ENCODE results near the gene VCL. TPM values are rescaled to one million over a fixed set of nuclear protein-coding genes. Genes with fewer than 3 reads are reported as not detected.

The VCL gene
- polyA plus RNA-seq, 2 donors: 25.0 to 41.4 TPM

DNA sequence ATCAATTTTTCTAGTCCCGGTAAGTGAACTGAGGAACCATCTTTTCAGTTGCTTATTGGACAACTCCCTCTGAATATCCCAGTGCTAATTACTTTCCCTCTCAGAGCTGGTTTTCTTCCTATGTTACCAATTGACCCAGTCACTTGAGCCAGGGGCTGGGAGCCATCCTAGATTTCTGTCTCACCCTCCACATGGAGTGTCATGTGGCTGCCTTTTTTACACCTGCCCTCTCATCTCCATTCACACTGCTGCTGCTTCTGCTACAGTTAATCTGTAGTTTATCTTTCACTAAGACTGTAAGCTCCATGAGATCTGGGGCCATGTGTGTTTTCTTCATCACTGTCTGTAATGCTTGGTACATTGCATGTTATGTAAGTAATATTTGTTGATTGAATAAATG is 35.8 kb downstream of the VCL start:
- H3K9me3 ChIP-seq (ENCODE audit: control insufficient read depth in 2 of 2, insufficient read depth in 1 of 2, low read depth in 1 of 2, low read length in 1 of 2): no peaks in the 10 kb centered on the region
- H3K4me1 ChIP-seq (ENCODE audit: control insufficient read depth in 2 of 2, insufficient read depth in 2 of 2, low read length in 1 of 2): no peaks in the 10 kb centered on the region
- no peak overlapping the region for H3K27ac ChIP-seq (ENCODE audit: low read depth in 2 of 2, low read length in 1 of 2)
- no peaks in the 10 kb centered on the region for H3K36me3 ChIP-seq (ENCODE audit: control insufficient read depth in 2 of 2, insufficient read depth in 2 of 2, low read length in 1 of 2)
- WGBS, 2 donors: 96 to 97% methylated on average over 1 of the region's 1 CpG
- no peaks in the 10 kb centered on the region for H3K27me3 ChIP-seq (ENCODE audit: control insufficient read depth in 1 of 2, insufficient read depth in 2 of 2, low read length in 2 of 2)
- H3K4me3 ChIP-seq (ENCODE audit: low read depth in 1 of 2, low read length in 2 of 2): no peak overlapping the region

GRCh38 chr10:74034301-74034700 is 36.4 kb downstream of the VCL start:
- WGBS, 2 donors: 65 to 69% methylated on average over 2 of the region's 2 CpGs
- Histone ChIP-seq H3K27ac (ENCODE audit: low read depth in 2 of 2, low read length in 1 of 2) (peak overlapping the region in 1 of 2 donors; percentile 10), H3K4me1 (ENCODE audit: control insufficient read depth in 2 of 2, insufficient read depth in 2 of 2, low read length in 1 of 2) (no peaks in the 10 kb centered on the region)

DNA sequence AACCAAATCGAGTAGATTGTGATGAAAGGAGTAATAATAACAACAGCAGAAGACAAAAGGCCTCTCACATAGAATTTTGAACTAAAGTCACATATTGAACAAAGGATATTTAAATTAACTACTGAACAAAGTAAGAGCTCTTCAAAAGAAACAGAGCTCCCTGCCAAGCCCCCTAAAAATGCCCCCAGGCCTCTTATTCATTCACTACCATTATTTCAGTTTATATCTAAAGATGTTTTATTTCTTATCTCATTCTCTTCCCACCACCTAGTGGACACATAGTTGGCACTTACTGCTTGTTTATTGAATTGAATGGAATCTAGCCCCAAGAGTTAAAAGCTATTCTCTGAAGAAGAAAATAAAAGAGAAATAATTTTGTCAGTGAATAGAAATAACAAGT is 37.4 kb downstream of the VCL start:
- H3K4me1 ChIP-seq (ENCODE audit: control insufficient read depth in 2 of 2, insufficient read depth in 2 of 2, low read length in 1 of 2): no peaks in the 10 kb centered on the region
- no peak overlapping the region for H3K4me3 ChIP-seq (ENCODE audit: low read depth in 1 of 2, low read length in 2 of 2)
- no peaks in the 10 kb centered on the region for H3K9me3 ChIP-seq (ENCODE audit: control insufficient read depth in 2 of 2, insufficient read depth in 1 of 2, low read depth in 1 of 2, low read length in 1 of 2)
- WGBS, 2 donors: 10 to 16% methylated on average over 1 of the region's 1 CpG
- H3K27ac ChIP-seq (ENCODE audit: low read depth in 2 of 2, low read length in 1 of 2): no peak overlapping the region
- no peaks in the 10 kb centered on the region for H3K36me3 ChIP-seq (ENCODE audit: control insufficient read depth in 2 of 2, insufficient read depth in 2 of 2, low read length in 1 of 2)
- H3K27me3 ChIP-seq (ENCODE audit: control insufficient read depth in 1 of 2, insufficient read depth in 2 of 2, low read length in 2 of 2): no peaks in the 10 kb centered on the region

More at GRCh38 chr10:74034301-74034700, 36.4 kb downstream of the VCL start:
- Histone ChIP-seq H3K9me3 (ENCODE audit: control insufficient read depth in 2 of 2, insufficient read depth in 1 of 2, low read depth in 1 of 2, low read length in 1 of 2) (no peaks in the 10 kb centered on the region), H3K36me3 (ENCODE audit: control insufficient read depth in 2 of 2, insufficient read depth in 2 of 2, low read length in 1 of 2) (no peaks in the 10 kb centered on the region), H3K4me3 (ENCODE audit: low read depth in 1 of 2, low read length in 2 of 2) (no peak overlapping the region), H3K27me3 (ENCODE audit: control insufficient read depth in 1 of 2, insufficient read depth in 2 of 2, low read length in 2 of 2) (no peaks in the 10 kb centered on the region)

- H3K4me1 ChIP-seq (ENCODE audit: control insufficient read depth in 2 of 2, insufficient read depth in 2 of 2, low read length in 1 of 2): no peaks in the 10 kb centered on the region
- no peak overlapping the region for H3K27ac ChIP-seq (ENCODE audit: low read depth in 2 of 2, low read length in 1 of 2)
- no peaks in the 10 kb centered on the region for H3K9me3 ChIP-seq (ENCODE audit: control insufficient read depth in 2 of 2, insufficient read depth in 1 of 2, low read depth in 1 of 2, low read length in 1 of 2)
These were observed 38.6 kb downstream of the VCL start for GRCh38 chr10:74036474-74036873.

DNA sequence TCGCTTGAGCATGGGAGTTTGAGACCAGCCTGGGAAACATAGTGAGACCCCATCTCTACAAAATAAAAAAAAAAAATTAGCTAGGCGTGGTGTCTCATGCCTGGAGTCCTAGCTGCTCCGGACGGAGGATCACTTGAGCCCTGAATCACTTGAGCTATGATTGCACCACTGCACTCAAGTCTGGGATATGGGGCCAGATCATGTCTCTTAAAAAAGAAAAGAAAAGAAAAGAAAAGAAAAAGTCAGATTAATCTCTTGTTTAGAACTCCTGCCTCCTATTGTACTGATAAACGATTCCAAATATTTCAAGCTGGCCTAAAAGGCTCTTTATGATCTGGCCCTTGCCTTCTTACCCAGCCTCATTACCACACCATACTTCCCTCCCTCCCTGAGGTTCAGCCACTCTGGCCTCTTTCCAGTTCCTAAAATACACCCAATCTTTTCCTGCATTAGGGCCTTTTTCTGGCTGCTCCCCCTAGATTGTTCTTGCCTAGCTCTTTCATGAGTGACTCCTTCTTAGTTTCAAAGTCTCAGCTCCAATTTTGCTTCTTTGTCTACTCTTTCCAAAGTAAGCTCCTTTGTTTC is 41.7 kb downstream of the VCL start:
- no peaks in the 10 kb centered on the region for H3K4me1 ChIP-seq (ENCODE audit: control insufficient read depth in 2 of 2, insufficient read depth in 2 of 2, low read length in 1 of 2)
- 59 to 60% methylated on average over 5 of the region's 5 CpGs for WGBS, 2 donors
- H3K36me3 ChIP-seq (ENCODE audit: control insufficient read depth in 2 of 2, insufficient read depth in 2 of 2, low read length in 1 of 2): no peaks in the 10 kb centered on the region
- H3K27ac ChIP-seq (ENCODE audit: low read depth in 2 of 2, low read length in 1 of 2): peak overlapping the region; percentile 45 to 58
- no peaks in the 10 kb centered on the region for H3K27me3 ChIP-seq (ENCODE audit: control insufficient read depth in 1 of 2, insufficient read depth in 2 of 2, low read length in 2 of 2)
- no peaks in the 10 kb centered on the region for H3K9me3 ChIP-seq (ENCODE audit: control insufficient read depth in 2 of 2, insufficient read depth in 1 of 2, low read depth in 1 of 2, low read length in 1 of 2)
- no peak overlapping the region for H3K4me3 ChIP-seq (ENCODE audit: low read depth in 1 of 2, low read length in 2 of 2)

More at GRCh38 chr10:74036474-74036873, 38.6 kb downstream of the VCL start:
- 81 to 92% methylated on average over 4 of the region's 4 CpGs for WGBS, 2 donors
- Histone ChIP-seq H3K4me3 (ENCODE audit: low read depth in 1 of 2, low read length in 2 of 2) (no peak overlapping the region), H3K27me3 (ENCODE audit: control insufficient read depth in 1 of 2, insufficient read depth in 2 of 2, low read length in 2 of 2) (no peaks in the 10 kb centered on the region), H3K36me3 (ENCODE audit: control insufficient read depth in 2 of 2, insufficient read depth in 2 of 2, low read length in 1 of 2) (no peaks in the 10 kb centered on the region)

GRCh38 chr10:74040200-74041126 is 42.5 kb downstream of the VCL start:
- Histone ChIP-seq H3K27ac (ENCODE audit: low read depth in 2 of 2, low read length in 1 of 2) (peak overlapping the region in 1 of 2 donors; percentile 31), H3K27me3 (ENCODE audit: control insufficient read depth in 1 of 2, insufficient read depth in 2 of 2, low read length in 2 of 2) (no peaks in the 10 kb centered on the region), H3K36me3 (ENCODE audit: control insufficient read depth in 2 of 2, insufficient read depth in 2 of 2, low read length in 1 of 2) (no peaks in the 10 kb centered on the region), H3K4me1 (ENCODE audit: control insufficient read depth in 2 of 2, insufficient read depth in 2 of 2, low read length in 1 of 2) (no peaks in the 10 kb centered on the region), H3K9me3 (ENCODE audit: control insufficient read depth in 2 of 2, insufficient read depth in 1 of 2, low read depth in 1 of 2, low read length in 1 of 2) (no peaks in the 10 kb centered on the region), H3K4me3 (ENCODE audit: low read depth in 1 of 2, low read length in 2 of 2) (no peak overlapping the region)
- WGBS, 2 donors: 72 to 77% methylated on average over 3 of the region's 3 CpGs

DNA sequence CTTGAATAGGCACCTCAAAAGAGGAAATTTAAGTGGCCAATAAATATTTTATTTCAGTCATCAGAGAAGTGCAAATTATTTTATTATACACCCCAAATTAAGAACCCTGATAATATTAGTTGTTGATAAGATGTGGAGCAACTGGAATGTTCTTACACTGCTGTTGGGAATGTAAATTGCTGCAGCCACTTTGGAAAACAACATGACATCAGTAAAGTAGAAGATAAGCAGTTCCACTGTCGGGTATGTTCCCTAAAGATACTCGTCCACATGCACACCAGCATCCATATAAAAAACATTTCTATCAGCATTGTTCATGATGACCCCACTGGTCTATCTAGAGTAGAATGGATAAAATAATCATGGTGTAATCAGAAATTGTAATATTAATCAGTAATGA is 46.5 kb downstream of the VCL start:
- no peak overlapping the region for H3K27ac ChIP-seq (ENCODE audit: low read depth in 2 of 2, low read length in 1 of 2)
- peaks cover 0 to 2% of the 10 kb centered on the region in 2 donors for H3K36me3 ChIP-seq (ENCODE audit: control insufficient read depth in 2 of 2, insufficient read depth in 2 of 2, low read length in 1 of 2)
- no peaks in the 10 kb centered on the region for H3K27me3 ChIP-seq (ENCODE audit: control insufficient read depth in 1 of 2, insufficient read depth in 2 of 2, low read length in 2 of 2)
- H3K9me3 ChIP-seq (ENCODE audit: control insufficient read depth in 2 of 2, insufficient read depth in 1 of 2, low read depth in 1 of 2, low read length in 1 of 2): no peaks in the 10 kb centered on the region
- H3K4me1 ChIP-seq (ENCODE audit: control insufficient read depth in 2 of 2, insufficient read depth in 2 of 2, low read length in 1 of 2): no peaks in the 10 kb centered on the region
- H3K4me3 ChIP-seq (ENCODE audit: low read depth in 1 of 2, low read length in 2 of 2): no peak overlapping the region
- 96 to 97% methylated on average over 2 of the region's 2 CpGs for WGBS, 2 donors

DNA sequence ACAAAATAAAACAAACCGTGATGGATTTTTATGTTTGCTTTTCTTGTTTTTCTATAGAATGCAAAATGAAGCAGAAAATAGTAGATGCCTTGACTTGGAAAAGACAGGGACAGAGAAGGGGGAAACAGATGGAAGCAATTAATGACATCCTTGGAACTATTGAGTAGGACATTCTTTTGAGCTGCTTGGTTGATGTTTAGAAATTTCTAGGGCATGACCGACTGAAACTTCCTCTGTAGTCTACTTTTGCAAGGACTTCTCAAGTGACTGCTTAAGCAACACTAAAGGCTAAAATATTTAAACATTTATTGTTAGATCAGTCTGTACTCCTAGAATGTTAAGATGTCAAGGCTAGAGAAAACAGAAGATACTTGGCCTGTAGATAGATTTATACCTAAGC is 49.4 kb downstream of the VCL start:
- H3K27ac ChIP-seq (ENCODE audit: low read depth in 2 of 2, low read length in 1 of 2): no peak overlapping the region
- peaks cover 0 to 2% of the 10 kb centered on the region in 2 donors for H3K36me3 ChIP-seq (ENCODE audit: control insufficient read depth in 2 of 2, insufficient read depth in 2 of 2, low read length in 1 of 2)
- H3K27me3 ChIP-seq (ENCODE audit: control insufficient read depth in 1 of 2, insufficient read depth in 2 of 2, low read length in 2 of 2): no peaks in the 10 kb centered on the region
- 57 to 71% methylated on average over 2 of the region's 2 CpGs for WGBS, 2 donors
- no peak overlapping the region for H3K4me3 ChIP-seq (ENCODE audit: low read depth in 1 of 2, low read length in 2 of 2)
- H3K9me3 ChIP-seq (ENCODE audit: control insufficient read depth in 2 of 2, insufficient read depth in 1 of 2, low read depth in 1 of 2, low read length in 1 of 2): no peaks in the 10 kb centered on the region
- H3K4me1 ChIP-seq (ENCODE audit: control insufficient read depth in 2 of 2, insufficient read depth in 2 of 2, low read length in 1 of 2): no peaks in the 10 kb centered on the region

- Histone ChIP-seq H3K4me1 (ENCODE audit: control insufficient read depth in 2 of 2, insufficient read depth in 2 of 2, low read length in 1 of 2) (no peaks in the 10 kb centered on the region), H3K27me3 (ENCODE audit: control insufficient read depth in 1 of 2, insufficient read depth in 2 of 2, low read length in 2 of 2) (no peaks in the 10 kb centered on the region), H3K36me3 (ENCODE audit: control insufficient read depth in 2 of 2, insufficient read depth in 2 of 2, low read length in 1 of 2) (peaks cover 0 to 2% of the 10 kb centered on the region in 2 donors), H3K4me3 (ENCODE audit: low read depth in 1 of 2, low read length in 2 of 2) (no peak overlapping the region), H3K9me3 (ENCODE audit: control insufficient read depth in 2 of 2, insufficient read depth in 1 of 2, low read depth in 1 of 2, low read length in 1 of 2) (no peaks in the 10 kb centered on the region), H3K27ac (ENCODE audit: low read depth in 2 of 2, low read length in 1 of 2) (no peak overlapping the region)
- 86 to 95% methylated on average over 3 of the region's 3 CpGs for WGBS, 2 donors
These were observed 50.0 kb downstream of the VCL start for GRCh38 chr10:74047871-74048270.
